ENCODE data around the gene LRFN2. TPM values are rescaled to one million over a fixed set of nuclear protein-coding genes. Genes with fewer than 3 reads are reported as not detected.

LRFN2 gene
- total and polyA plus RNA-seq, 2 of the 8 experiments (the other 6 are each of a cell fraction or from before 2014, with no cell fraction given), result 2.3 TPM

- TF ChIP-seq POU5F1 (IDR thresholded peaks at IDR 0.05; ENCODE audit: low read depth, low read length) (no peak), FOSL1 (IDR thresholded peaks at IDR 0.05; ENCODE audit: insufficient read depth, low read depth, low read length) (no peak), SP2 (IDR thresholded peaks at IDR 0.05; ENCODE audit: low read length) (no peak)
Observed at GRCh38 chr6:40479706-40480105, 107.5 kb downstream of the LRFN2 start (continued).

Data from H1 (cell line).